Astrocyte (in vitro differentiated cells and primary cell): ENCODE measurements around the gene PCNX1. TPM values are rescaled to one million over a fixed set of nuclear protein-coding genes. Genes with fewer than 3 reads are reported as not detected.

Experiments used
- DNase-seq: peaks from one replicate; pipeline ENCODE4 v3.0.0-alpha.2; 2010; ENCODE audit warnings: low read depth
- FAIRE-seq: peaks from 2 replicates; lab custom pipeline; 2011; peaks lifted over from hg19 to GRCh38; lab: Jason Lieb, UNC
- H2AFZ ChIP-seq: 2 replicates; pipeline ENCODE4 v1.6.0; 2012; ENCODE audit warnings: low read depth, low read length, inconsistent platforms
- H3K27ac ChIP-seq: 2 replicates; pipeline ENCODE4 v1.5.1; 2011; ENCODE audit warnings: low read depth, low read length, inconsistent platforms
- H3K27me3 ChIP-seq: 2 replicates; pipeline ENCODE4 v1.6.0; 2011; ENCODE audit warnings: low read length, inconsistent platforms; ENCODE audit not compliant: insufficient read depth
- H3K36me3 ChIP-seq: 2 replicates; pipeline ENCODE4 v1.5.1; 2011; ENCODE audit warnings: low read length, inconsistent platforms; ENCODE audit not compliant: insufficient read depth
- H3K4me1 ChIP-seq: 2 replicates; pipeline ENCODE4 v1.5.1; 2011; ENCODE audit warnings: low read length, inconsistent platforms; ENCODE audit not compliant: insufficient read depth
- H3K4me2 ChIP-seq: 2 replicates; pipeline ENCODE4 v1.6.0; 2012; ENCODE audit warnings: low read length, inconsistent platforms
- H3K4me3 ChIP-seq: 2 replicates; pipeline ENCODE4 v1.5.1; 2011; ENCODE audit warnings: low read depth, mild to moderate bottlenecking, low read length, inconsistent platforms; ENCODE audit not compliant: insufficient read depth
- H3K79me2 ChIP-seq: 2 replicates; pipeline ENCODE4 v1.6.0; 2012; ENCODE audit warnings: mild to moderate bottlenecking, low read length, inconsistent platforms; ENCODE audit not compliant: insufficient read depth
- H3K9ac ChIP-seq: 2 replicates; pipeline ENCODE4 v1.6.0; 2012; ENCODE audit warnings: mild to moderate bottlenecking, low read length, inconsistent platforms
- H3K9me3 ChIP-seq: 2 replicates; pipeline ENCODE4 v1.5.1; 2012; ENCODE audit warnings: low read depth, mild to moderate bottlenecking, low read length, inconsistent platforms; ENCODE audit not compliant: insufficient read depth
- H4K20me1 ChIP-seq: 2 replicates; pipeline ENCODE4 v1.6.0; 2012; ENCODE audit warnings: low read length, inconsistent platforms; ENCODE audit not compliant: insufficient read depth
- H3K27ac Mint-ChIP-seq: one replicate; pipeline ENCODE4 v1.8.0; 2021; ENCODE audit warnings: mild to moderate bottlenecking, mixed read lengths; ENCODE audit not compliant: unreplicated experiment
- H3K27me3 Mint-ChIP-seq: one replicate; pipeline ENCODE4 v1.8.0; 2021; ENCODE audit warnings: low read depth, mixed read lengths; ENCODE audit not compliant: unreplicated experiment
- H3K36me3 Mint-ChIP-seq: one replicate; pipeline ENCODE4 v1.8.0; 2021; ENCODE audit warnings: low read depth, mixed read lengths; ENCODE audit not compliant: unreplicated experiment
- H3K4me1 Mint-ChIP-seq: one replicate; pipeline ENCODE4 v1.8.0; 2021; ENCODE audit warnings: low read depth, mixed read lengths; ENCODE audit not compliant: unreplicated experiment
- H3K4me3 Mint-ChIP-seq: one replicate; pipeline ENCODE4 v1.8.0; 2021; ENCODE audit warnings: mild to moderate bottlenecking, moderate library complexity, mixed read lengths; ENCODE audit not compliant: unreplicated experiment
- H3K9me3 Mint-ChIP-seq: one replicate; pipeline ENCODE4 v1.8.0; 2021; ENCODE audit warnings: mild to moderate bottlenecking, mixed read lengths; ENCODE audit not compliant: unreplicated experiment
- EZH2 ChIP-seq: IDR thresholded peaks from 2 replicates; pipeline ENCODE4 v1.6.1; 2012; ENCODE audit warnings: mild to moderate bottlenecking, low read length, inconsistent platforms; ENCODE audit not compliant: insufficient read depth
- total RNA-seq: library from RNA; stranded (reverse); gene quantifications from 2 replicates; pipeline ENCODE4 v1.2.1, GENCODE V29; 2021
- TF ChIP-seq, protein P1 (sequence below): IDR thresholded peaks from 2 replicates; pipeline ENCODE4 v1.5.1; 2011; ENCODE audit warnings: low read depth, mild to moderate bottlenecking, inconsistent platforms, low read length, moderate library complexity; ENCODE audit not compliant: insufficient read depth

Gene PCNX1
- total RNA-seq, 1 donor from 2014 or later, result 91.3 TPM

DNA sequence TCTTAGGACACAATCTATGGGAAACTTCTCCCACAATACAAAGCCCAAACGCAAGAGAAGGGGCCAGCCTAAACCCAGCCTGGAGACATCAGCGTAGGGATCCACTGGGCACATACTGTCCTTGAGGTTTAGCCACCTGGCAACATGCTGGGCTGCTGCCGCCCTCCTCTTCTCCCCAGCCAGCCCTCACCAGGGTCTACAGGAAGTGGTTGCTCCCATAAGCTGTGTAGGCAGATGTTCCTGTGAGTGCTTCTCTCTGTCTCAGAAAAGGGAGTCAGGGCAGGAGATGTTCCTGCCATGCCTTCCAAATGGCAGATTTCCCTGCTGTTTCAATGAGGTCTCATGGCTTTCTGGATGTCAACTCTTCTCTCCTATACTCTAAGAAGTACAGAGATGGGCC lies 241.4 kb downstream of the PCNX1 start:
- Histone ChIP-seq H3K9me3 (peaks cover 4% of the 10 kb centered on the region), H3K4me1 (peaks cover 2% of the 10 kb centered on the region), H3K9ac (no peak overlapping the region), H4K20me1 (no peaks in the 10 kb centered on the region), H3K4me2 (no peak overlapping the region), H2AFZ (peak overlapping the region; percentile 37), H3K27me3 (no peaks in the 10 kb centered on the region), H3K36me3 (no peaks in the 10 kb centered on the region), H3K79me2 (no peaks in the 10 kb centered on the region), H3K27ac (no peak overlapping the region), H3K4me3 (no peak overlapping the region)
- Mint-ChIP-seq H3K27ac (no peak overlapping the region), H3K9me3 (peaks cover 20% of the 10 kb centered on the region), H3K4me3 (no peak overlapping the region), H3K27me3 (no peaks in the 10 kb centered on the region), H3K4me1 (peaks cover 4% of the 10 kb centered on the region), H3K36me3 (peaks cover 2% of the 10 kb centered on the region)
- FAIRE-seq, result no peak
- no peak for TF ChIP-seq EZH2
- TF ChIP-seq, protein P1, sequence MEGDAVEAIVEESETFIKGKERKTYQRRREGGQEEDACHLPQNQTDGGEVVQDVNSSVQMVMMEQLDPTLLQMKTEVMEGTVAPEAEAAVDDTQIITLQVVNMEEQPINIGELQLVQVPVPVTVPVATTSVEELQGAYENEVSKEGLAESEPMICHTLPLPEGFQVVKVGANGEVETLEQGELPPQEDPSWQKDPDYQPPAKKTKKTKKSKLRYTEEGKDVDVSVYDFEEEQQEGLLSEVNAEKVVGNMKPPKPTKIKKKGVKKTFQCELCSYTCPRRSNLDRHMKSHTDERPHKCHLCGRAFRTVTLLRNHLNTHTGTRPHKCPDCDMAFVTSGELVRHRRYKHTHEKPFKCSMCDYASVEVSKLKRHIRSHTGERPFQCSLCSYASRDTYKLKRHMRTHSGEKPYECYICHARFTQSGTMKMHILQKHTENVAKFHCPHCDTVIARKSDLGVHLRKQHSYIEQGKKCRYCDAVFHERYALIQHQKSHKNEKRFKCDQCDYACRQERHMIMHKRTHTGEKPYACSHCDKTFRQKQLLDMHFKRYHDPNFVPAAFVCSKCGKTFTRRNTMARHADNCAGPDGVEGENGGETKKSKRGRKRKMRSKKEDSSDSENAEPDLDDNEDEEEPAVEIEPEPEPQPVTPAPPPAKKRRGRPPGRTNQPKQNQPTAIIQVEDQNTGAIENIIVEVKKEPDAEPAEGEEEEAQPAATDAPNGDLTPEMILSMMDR, result no peak
- no peak for DNase-seq

DNA sequence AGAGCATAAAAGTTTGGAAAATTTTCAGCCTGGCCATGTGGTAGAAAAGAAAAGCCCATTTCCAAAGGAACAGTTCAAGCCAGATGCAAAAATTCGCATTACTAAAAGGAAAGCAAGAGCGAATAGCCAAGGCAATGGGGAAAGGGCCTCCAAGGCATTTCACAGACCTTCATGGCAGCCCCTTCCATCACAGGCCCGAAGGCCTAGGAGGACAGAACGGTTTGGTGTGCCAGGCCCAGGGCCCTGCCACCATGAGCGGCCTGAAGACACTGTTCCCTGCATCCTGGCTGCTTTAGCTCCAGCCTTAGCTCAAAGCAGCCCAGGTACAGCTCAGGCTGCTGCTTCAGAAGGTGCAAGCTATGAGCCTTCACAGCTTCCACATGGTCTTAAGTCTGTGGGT lies 243.5 kb downstream of the PCNX1 start:
- H3K36me3 ChIP-seq, result no peaks in the 10 kb centered on the region
- H3K27ac ChIP-seq, result no peak overlapping the region
- no peaks in the 10 kb centered on the region for H3K27me3 ChIP-seq
- H3K9ac ChIP-seq, result no peak overlapping the region
- Mint-ChIP-seq H3K4me3 (no peak overlapping the region), H3K36me3 (peaks cover 2% of the 10 kb centered on the region), H3K27me3 (peaks cover 4% of the 10 kb centered on the region), H3K27ac (no peak overlapping the region), H3K9me3 (peaks cover 20% of the 10 kb centered on the region), H3K4me1 (peaks cover 4% of the 10 kb centered on the region)
- H3K4me1 ChIP-seq, result no peaks in the 10 kb centered on the region
- no peaks in the 10 kb centered on the region for H3K79me2 ChIP-seq
- H3K4me2 ChIP-seq, result no peak overlapping the region
- H2AFZ ChIP-seq, result no peak overlapping the region
- H4K20me1 ChIP-seq, result no peaks in the 10 kb centered on the region
- DNase-seq, result no peak
- H3K9me3 ChIP-seq, result peaks cover 4% of the 10 kb centered on the region
- no peak overlapping the region for H3K4me3 ChIP-seq
- FAIRE-seq, result no peak
- TF ChIP-seq EZH2, result no peak
- TF ChIP-seq, protein P1, result no peak

DNA sequence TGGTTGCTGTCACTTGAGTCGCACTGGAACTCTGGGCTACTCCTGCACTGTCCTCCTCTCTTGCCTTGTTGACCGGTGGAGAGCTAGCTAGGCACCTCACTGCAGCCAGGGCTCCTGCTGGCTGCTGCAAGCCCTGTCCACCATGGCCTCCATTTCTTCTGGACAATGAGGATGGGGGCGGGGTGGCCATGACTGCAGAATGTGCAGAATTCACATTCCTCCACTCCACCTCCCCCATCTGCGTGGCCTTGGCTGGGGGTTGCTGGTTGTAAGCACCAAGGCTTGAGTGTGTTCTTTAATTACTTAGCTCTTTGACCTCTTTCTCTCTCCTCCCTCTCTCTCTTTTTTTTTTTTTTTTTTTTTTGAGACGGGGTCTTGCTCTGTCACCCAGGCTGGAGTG lies 248.5 kb downstream of the PCNX1 start:
- TF ChIP-seq, protein P1, result no peak
- no peak for TF ChIP-seq EZH2
- Mint-ChIP-seq H3K9me3 (peaks cover 8% of the 10 kb centered on the region), H3K36me3 (peaks cover 2% of the 10 kb centered on the region), H3K27ac (no peak overlapping the region), H3K4me3 (no peak overlapping the region), H3K4me1 (peaks cover 7% of the 10 kb centered on the region), H3K27me3 (peaks cover 4% of the 10 kb centered on the region)
- Histone ChIP-seq H3K9ac (no peak overlapping the region), H2AFZ (no peak overlapping the region), H4K20me1 (no peaks in the 10 kb centered on the region), H3K4me2 (no peak overlapping the region), H3K27me3 (no peaks in the 10 kb centered on the region), H3K9me3 (peaks cover 2% of the 10 kb centered on the region), H3K79me2 (no peaks in the 10 kb centered on the region), H3K27ac (no peak overlapping the region), H3K4me3 (no peak overlapping the region), H3K36me3 (no peaks in the 10 kb centered on the region), H3K4me1 (no peaks in the 10 kb centered on the region)
- no peak for FAIRE-seq
- DNase-seq, result no peak
